Sigmoid colon (tissue), 7 donors: ENCODE data around the gene ROBO1. TPM values are rescaled to one million over a fixed set of nuclear protein-coding genes. Genes with fewer than 3 reads are reported as not detected.

ENCODE experiments used
- DNase-seq: peaks from one replicate; pipeline ENCODE4 v3.0.0-alpha.2; 2019
- H3K27ac ChIP-seq, 4 donors: fragments of 200-600 bp; sonication (generic); one replicate each; pipeline ENCODE4 v1.5.1; 2016 to 2019; ENCODE audit warnings: mild to moderate bottlenecking in 1 of 4
- H3K27me3 ChIP-seq, 3 donors: fragments of 200-600 bp; sonication (generic); one replicate each; pipeline ENCODE4 v1.5.1; 2019; ENCODE audit warnings: mild to moderate bottlenecking in 1 of 3
- H3K36me3 ChIP-seq, 4 donors: fragments of 200-600 bp; sonication (generic); one replicate each; pipeline ENCODE4 v1.5.1; 2016 to 2019
- H3K4me1 ChIP-seq, 4 donors: fragments of 200-600 bp; sonication (generic); one replicate each; pipeline ENCODE4 v1.5.1; 2017 to 2019
- H3K4me3 ChIP-seq, 4 donors: fragments of 200-600 bp; sonication (generic); one replicate each; pipeline ENCODE4 v1.5.1; 2017 to 2019; ENCODE audit warnings: mild to moderate bottlenecking in 2 of 4, moderate library complexity in 1 of 4
- H3K9me3 ChIP-seq, 4 donors: fragments of 200-600 bp in 3 of 4; sonication (generic) in 3 of 4; one replicate each; pipeline versions ENCODE4 v1.5.1 to v1.6.1; 2013 to 2019
- CTCF ChIP-seq, 4 experiments: fragments of 450-650 bp in 3 of 4; fragments of 200-600 bp in 1 of 4; IDR thresholded peaks; one replicate each; pipeline ENCODE4 v1.5.1; 2016 to 2019; ENCODE audit warnings: antibody characterized with exemption in 4 of 4, mild to moderate bottlenecking in 3 of 4, moderate library complexity in 2 of 4
- EP300 ChIP-seq, 4 donors: sonication (generic); formaldehyde crosslinking; IDR thresholded peaks; one replicate each; pipeline ENCODE4 v1.6.1; 2017; ENCODE audit warnings: antibody characterized with exemption in 4 of 4
- POLR2A ChIP-seq, 2 donors: fragments of 450-650 bp; IDR thresholded peaks; one replicate each; pipeline ENCODE4 v1.6.1; 2016; ENCODE audit warnings: antibody characterized with exemption in 2 of 2, mild to moderate bottlenecking in 2 of 2, moderate library complexity in 2 of 2
- POLR2AphosphoS5 ChIP-seq, 4 donors: sonication (generic); formaldehyde crosslinking; IDR thresholded peaks; one replicate each; pipeline ENCODE4 v1.6.1; 2017; ENCODE audit warnings: antibody characterized with exemption in 4 of 4
- WGBS, 2 donors: extraction: QIAGEN DNeasy Blood & Tissue Kit; methylation state at CpG; one replicate each; pipeline ENCODE4 v1.1.7; 2013; 5-methylcytosine and 5-hydroxymethylcytosine counted together
- intact Hi-C: fragments of 100-400 bp; cut with DNase I; formaldehyde crosslinking; loops from one replicate; pipeline ENCODE4 v1.15.1; 2023
- polyA plus RNA-seq, 3 donors: library from polyadenylated mRNA; stranded (reverse); fragments of 200-250 nt; gene quantifications; one replicate each; pipeline ENCODE4 v1.2.3, GENCODE V29; 2013
- total RNA-seq, 4 donors: library from RNA; depleted of rRNA; stranded (reverse); fragments of >200 nt; gene quantifications; one replicate each; pipeline ENCODE4 v1.1.0, GENCODE V29; 2016
- donor health status: healthy with polysubstance abuse.
- donor health status: Bipolar disorder and iron deficiency.
- donor health status: healthy.

Gene ROBO1
- total and polyA plus RNA-seq, 7 donors, result 0.69 to 45.7 (median 32.4) TPM

- H3K4me1 ChIP-seq, result no peaks in the 10 kb centered on the region
- no peak overlapping the region for H3K4me3 ChIP-seq
- WGBS, 2 donors, result 53 to 68% methylated on average over 6 of the region's 6 CpGs
- intact Hi-C loops, result no loop called here
- TF ChIP-seq EP300 (IDR thresholded peaks at IDR 0.05), result no peak
- TF ChIP-seq POLR2AphosphoS5 (IDR thresholded peaks at IDR 0.05), result no peak
- no peak for TF ChIP-seq POLR2A (IDR thresholded peaks at IDR 0.05)
- TF ChIP-seq CTCF (IDR thresholded peaks at IDR 0.05), result no peak
- peaks cover 0 to 43% (median 0%) of the 10 kb centered on the region in 4 donors for H3K36me3 ChIP-seq
- H3K9me3 ChIP-seq, result no peaks in the 10 kb centered on the region
- no peak for DNase-seq
- no peaks in the 10 kb centered on the region for H3K27me3 ChIP-seq
- H3K27ac ChIP-seq, result no peak overlapping the region
Measured at GRCh38 chr3:78632925-78633553, 1134.8 kb downstream of the ROBO1 start.

- intact Hi-C loops, result no loop called here
- Histone ChIP-seq H3K4me3 (no peak overlapping the region), H3K36me3 (peaks cover 0 to 54% (median 0%) of the 10 kb centered on the region in 4 donors), H3K4me1 (no peaks in the 10 kb centered on the region), H3K27me3 (no peaks in the 10 kb centered on the region), H3K9me3 (no peaks in the 10 kb centered on the region), H3K27ac (no peak overlapping the region)
- DNase-seq, result no peak
- TF ChIP-seq POLR2A (IDR thresholded peaks at IDR 0.05), result no peak
- no peak for TF ChIP-seq POLR2AphosphoS5 (IDR thresholded peaks at IDR 0.05)
- no peak for TF ChIP-seq EP300 (IDR thresholded peaks at IDR 0.05)
- no peak for TF ChIP-seq CTCF (IDR thresholded peaks at IDR 0.05)
- 79 to 80% methylated on average over 6 of the region's 6 CpGs for WGBS, 2 donors
Measured at GRCh38 chr3:78629544-78629943, 1138.3 kb downstream of the ROBO1 start.

- Histone ChIP-seq H3K4me1 (no peaks in the 10 kb centered on the region), H3K27ac (no peak overlapping the region), H3K9me3 (no peaks in the 10 kb centered on the region), H3K36me3 (peaks cover 0 to 26% (median 2%) of the 10 kb centered on the region in 4 donors), H3K4me3 (no peak overlapping the region), H3K27me3 (no peaks in the 10 kb centered on the region)
- TF ChIP-seq CTCF (IDR thresholded peaks at IDR 0.05), result no peak
- no peak for TF ChIP-seq POLR2A (IDR thresholded peaks at IDR 0.05)
- TF ChIP-seq EP300 (IDR thresholded peaks at IDR 0.05), result no peak
- TF ChIP-seq POLR2AphosphoS5 (IDR thresholded peaks at IDR 0.05), result no peak
- WGBS, 2 donors, result 82 to 92% methylated on average over 3 of the region's 3 CpGs
- DNase-seq, result no peak
- intact Hi-C loops, result no loop called here
Measured at GRCh38 chr3:78621061-78621716, 1146.6 kb downstream of the ROBO1 start.

GRCh38 chr3:78614486-78614885 lies 1153.3 kb downstream of the ROBO1 start:
- Histone ChIP-seq H3K27me3 (no peaks in the 10 kb centered on the region), H3K4me3 (no peak overlapping the region), H3K36me3 (peaks cover 0 to 34% (median 0%) of the 10 kb centered on the region in 4 donors), H3K27ac (no peak overlapping the region), H3K9me3 (no peaks in the 10 kb centered on the region), H3K4me1 (no peaks in the 10 kb centered on the region)
- intact Hi-C loops, result no loop called here
- no peak for DNase-seq
- 89% methylated on average over 12 of the region's 12 CpGs for WGBS, 2 donors
- TF ChIP-seq POLR2A (IDR thresholded peaks at IDR 0.05) (no peak), POLR2AphosphoS5 (IDR thresholded peaks at IDR 0.05) (no peak), CTCF (IDR thresholded peaks at IDR 0.05) (no peak), EP300 (IDR thresholded peaks at IDR 0.05) (no peak)
